ENCODE results near the gene NUBP2. TPM values are rescaled to one million over a fixed set of nuclear protein-coding genes. Genes with fewer than 3 reads are reported as not detected.

The NUBP2 gene
- polyA plus RNA-seq, 1 of the 3 experiments (the other 2 are of a cell fraction) = 73.2 TPM

- ChIA-PET CTCF (no interaction called here), POLR2A (interaction anchor here (1.0 kb wide), 1 partner anchor 13 kb away, joined by 3 read pairs; no protein-coding TSS in a partner anchor)
- peaks cover 13% of the 10 kb centered on the region; the same call in 1 of the 2 replicates for H4K20me1 ChIP-seq (ENCODE audit: insufficient read depth)
- no peak for TF ChIP-seq JUND (IDR thresholded peaks at IDR 0.05)
- no peak for TF ChIP-seq CTCF (IDR thresholded peaks at IDR 0.05)
- TF ChIP-seq REST (IDR thresholded peaks at IDR 0.05; ENCODE audit: low read depth, low read length) = no peak
- no peak for TF ChIP-seq EP300 (IDR thresholded peaks at IDR 0.05; ENCODE audit: borderline replicate concordance in 1 of 2, low read depth in 1 of 2, low read length in 1 of 2)
- TF ChIP-seq, protein P1, sequence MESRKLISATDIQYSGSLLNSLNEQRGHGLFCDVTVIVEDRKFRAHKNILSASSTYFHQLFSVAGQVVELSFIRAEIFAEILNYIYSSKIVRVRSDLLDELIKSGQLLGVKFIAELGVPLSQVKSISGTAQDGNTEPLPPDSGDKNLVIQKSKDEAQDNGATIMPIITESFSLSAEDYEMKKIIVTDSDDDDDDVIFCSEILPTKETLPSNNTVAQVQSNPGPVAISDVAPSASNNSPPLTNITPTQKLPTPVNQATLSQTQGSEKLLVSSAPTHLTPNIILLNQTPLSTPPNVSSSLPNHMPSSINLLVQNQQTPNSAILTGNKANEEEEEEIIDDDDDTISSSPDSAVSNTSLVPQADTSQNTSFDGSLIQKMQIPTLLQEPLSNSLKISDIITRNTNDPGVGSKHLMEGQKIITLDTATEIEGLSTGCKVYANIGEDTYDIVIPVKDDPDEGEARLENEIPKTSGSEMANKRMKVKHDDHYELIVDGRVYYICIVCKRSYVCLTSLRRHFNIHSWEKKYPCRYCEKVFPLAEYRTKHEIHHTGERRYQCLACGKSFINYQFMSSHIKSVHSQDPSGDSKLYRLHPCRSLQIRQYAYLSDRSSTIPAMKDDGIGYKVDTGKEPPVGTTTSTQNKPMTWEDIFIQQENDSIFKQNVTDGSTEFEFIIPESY (IDR thresholded peaks at IDR 0.05; ENCODE audit: borderline replicate concordance, low read depth) = no peak
- TF ChIP-seq FOXJ3 (CRISPR knock-in tag; IDR thresholded peaks at IDR 0.05) = no peak
- TF ChIP-seq TCF12 (IDR thresholded peaks at IDR 0.05) = no peak
- no peak for TF ChIP-seq RFX5 (IDR thresholded peaks at IDR 0.05; ENCODE audit: low read length)
- no peak for TF ChIP-seq USF2 (IDR thresholded peaks at IDR 0.05; ENCODE audit: borderline replicate concordance, low read depth, low read length)
- no peaks in the 10 kb centered on the region for H3K27me3 ChIP-seq (ENCODE audit: insufficient read depth)
- H3K4me3 ChIP-seq (ENCODE audit: low read depth in 2 of 2, low read length in 1 of 2) = no peak overlapping the region
- no peak overlapping the region for H3K27ac ChIP-seq (ENCODE audit: low read depth in 2 of 2, low read length in 1 of 2)
- peaks cover 42% of the 10 kb centered on the region for H3K79me2 ChIP-seq (ENCODE audit: insufficient read depth)
- H3K9ac ChIP-seq = no peak overlapping the region
- WGBS (ENCODE audit: low lambda C conversion rate) = 93% methylated on average over 4 of the region's 22 CpGs
- H3F3A ChIP-seq (replicated peaks; ENCODE audit: insufficient read depth) = peaks cover 11% of the 10 kb centered on the region
- no peak overlapping the region for H3K4me2 ChIP-seq
- peaks cover 0 to 25% of the 10 kb centered on the region in 2 experiments; a peak in 2 of 4 replicates for H3K4me1 ChIP-seq (ENCODE audit: control insufficient read depth in 1 of 2, insufficient read depth in 2 of 2, low read depth in 1 of 2, low read length in 1 of 2)
- no peak overlapping the region for H2AFZ ChIP-seq (ENCODE audit: low read depth)
- no peak for DNase-seq
- no peaks in the 10 kb centered on the region for H3K9me2 ChIP-seq
- H3K36me3 ChIP-seq (replicated peaks in 1 of 2; ENCODE audit: control insufficient read depth in 1 of 2, insufficient read depth in 2 of 2, low read length in 1 of 2) = peaks cover 3 to 37% of the 10 kb centered on the region in 2 experiments
- H3K9me3 ChIP-seq = no peaks in the 10 kb centered on the region
Observed at GRCh38 chr16:1776991-1777374, 5.8 kb upstream of the NUBP2 start.

All from SK-N-SH (cell line).